Measurements from ENCODE around the gene PDIA6. TPM values are rescaled to one million over a fixed set of nuclear protein-coding genes. Genes with fewer than 3 reads are reported as not detected.

The PDIA6 gene, protein sequence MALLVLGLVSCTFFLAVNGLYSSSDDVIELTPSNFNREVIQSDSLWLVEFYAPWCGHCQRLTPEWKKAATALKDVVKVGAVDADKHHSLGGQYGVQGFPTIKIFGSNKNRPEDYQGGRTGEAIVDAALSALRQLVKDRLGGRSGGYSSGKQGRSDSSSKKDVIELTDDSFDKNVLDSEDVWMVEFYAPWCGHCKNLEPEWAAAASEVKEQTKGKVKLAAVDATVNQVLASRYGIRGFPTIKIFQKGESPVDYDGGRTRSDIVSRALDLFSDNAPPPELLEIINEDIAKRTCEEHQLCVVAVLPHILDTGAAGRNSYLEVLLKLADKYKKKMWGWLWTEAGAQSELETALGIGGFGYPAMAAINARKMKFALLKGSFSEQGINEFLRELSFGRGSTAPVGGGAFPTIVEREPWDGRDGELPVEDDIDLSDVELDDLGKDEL
- 103 and 104 TPM in 2 replicates for total RNA-seq (2013; cell fraction: nucleolus; rRNA removed)
- total RNA-seq (2014; rRNA removed) (157 and 186 TPM in 2 replicates), total RNA-seq (2014; rRNA removed; fragmentation: Illumina TruSeq; extraction: Trizol) (214 and 240 TPM in 2 replicates), total RNA-seq (2021) (173 and 178 TPM in 2 replicates), polyA plus RNA-seq (2011; rRNA removed) (185 and 251 TPM in 2 replicates), polyA plus RNA-seq (2014; fragmentation: Illumina TruSeq; extraction: Trizol) (233 and 243 TPM in 2 replicates), polyA plus RNA-seq (2014; fragmentation: Nextera tagmentation; extraction: Ambion mirVana) (100 to 1,000 TPM; 180 to 234 TPM), polyA plus RNA-seq (2014; rRNA removed) (148 and 150 TPM in 2 replicates), polyA plus RNA-seq (2016; fragmentation: Nextera tagmentation; extraction: Ambion mirVana) (100 to 1,000 TPM; 520 to 526 TPM), polyA minus RNA-seq (2011; rRNA and poly(A)+ RNA removed) (108 and 113 TPM in 2 replicates), Bru-seq, nascent RNA (percentile 77 among the genes with signal in this experiment), BruChase-seq, experiment 1, labeled RNA remaining after a 6-hour chase (percentile 87 among the genes with signal in this experiment), BruChase-seq, experiment 2, labeled RNA remaining after a 2-hour chase (percentile 78 among the genes with signal in this experiment)
- polyA plus RNA-seq (2011; ENCODE audit: low read depth), result 149 TPM
- 114 and 120 TPM in 2 replicates for polyA plus RNA-seq (2011; cell fraction: cytosol; rRNA removed)
- polyA plus RNA-seq (2011; cell fraction: nucleus; rRNA removed), result 70.3 and 71.0 TPM in 2 replicates
- 174 and 175 TPM in 2 replicates for polyA plus RNA-seq (2012)
- 43.3 and 47.8 TPM in 2 replicates for polyA minus RNA-seq (2011; cell fraction: cytosol; rRNA and poly(A)+ RNA removed)
- polyA minus RNA-seq (2011; cell fraction: nucleus; rRNA and poly(A)+ RNA removed), result 14.0 and 20.5 TPM in 2 replicates
- long read RNA-seq, experiment 1, transcript PDIA6-201 (13 exons, 2,338 nt), result major isoform, 497 of 554 reads
- long read RNA-seq, experiment 1, partial matches to known transcripts, result 27 of 554 reads
- long read RNA-seq, experiment 1, other reads (novel, unspliced or antisense), result 28 of 554 reads
- long read RNA-seq, experiment 2, transcript PDIA6-207 (14 exons, 2,509 nt), result minor isoform, 5 of 2,533 reads
- long read RNA-seq, experiment 2, transcript PDIA6-201 (13 exons, 2,338 nt), result major isoform, 2,199 of 2,533 reads
- long read RNA-seq, experiment 2, partial matches to known transcripts, result 244 of 2,533 reads
- long read RNA-seq, experiment 2, other reads (novel, unspliced or antisense), result 85 of 2,533 reads

- ChIA-PET POLR2A (interaction anchor here (0.5 to 1.8 kb wide), 6 partner anchors 11 to 124 kb away, joined by 3 to 7 read pairs (median 3); no protein-coding TSS in a partner anchor), SMC1A (ENCODE audit: uncharacterized antibody, unreplicated experiment) (interaction anchor here (0.9 to 1.1 kb wide), 3 partner anchors 10 to 68 kb away, joined by 3 read pairs; no protein-coding TSS in a partner anchor), RAD21 (ENCODE audit: unreplicated experiment) (interaction anchor here (0.7 to 2.0 kb wide), 7 partner anchors 20 to 364 kb away, joined by 3 to 9 read pairs (median 4); partner anchors contain the start of gene ODC1), CTCF (interaction anchor here (0.7 to 1.1 kb wide), 4 partner anchors 11 to 21 kb away, joined by 3 to 5 read pairs (median 4); no protein-coding TSS in a partner anchor)
- ATAC-seq (peak; percentile 94), DNase-seq (ENCODE audit: low read depth, low spot score) (peak; percentile 81), FAIRE-seq (peak; percentile 83)
- Histone ChIP-seq H3K4me3 (peak within 1 kb of the TSS; percentile 90), H3K4me2 (ENCODE audit: control insufficient read depth, insufficient read depth) (peak within 1 kb of the TSS; percentile 100), H3K79me2 (ENCODE audit: control insufficient read depth, insufficient read depth, low read length) (peaks cover 49% of the 10 kb centered on the region), H3K4me1 (ENCODE audit: control insufficient read depth, insufficient read depth, low read length) (peaks cover 3% of the 10 kb centered on the region), H2AFZ (ENCODE audit: control insufficient read depth, low read depth, low read length) (peak within 1 kb of the TSS; percentile 79), H3K27ac (ENCODE audit: control insufficient read depth, insufficient read depth) (peak within 1 kb of the TSS; percentile 85), H4K20me1 (ENCODE audit: control insufficient read depth, insufficient read depth) (0 out of 2 replicates have a peak, but pooled peaks cover 4% of the 10 kb centered on the region), H3K9me3 (replicated peaks; ENCODE audit: control insufficient read depth, insufficient read depth, low read length) (no peaks in the 10 kb centered on the region), H3K9ac (ENCODE audit: control insufficient read depth, insufficient read depth, low read length) (peak within 1 kb of the TSS; percentile 90), H3K36me3 (ENCODE audit: control insufficient read depth in 2 of 2, insufficient read depth in 2 of 2, low read length in 1 of 2) (no peaks in the 10 kb centered on the region), H3K27me3 (replicated peaks in 1 of 2; ENCODE audit: control insufficient read depth in 2 of 2, insufficient read depth in 2 of 2, low read length in 1 of 2) (no peaks in the 10 kb centered on the region; a peak in 2 of 4 replicates)
- intact Hi-C loops (cut with micrococcal nuclease; ENCODE audit: unreplicated experiment) (loop anchor here (5.0 to 10.0 kb wide), 2 partner anchors 365 to 932 kb away; partner anchors contain the start of genes LPIN1 and ODC1), in situ Hi-C loops (cut with MboI) (no loop called here)
- BruUV-seq (replicated peaks), result no TSS peak
- WGBS (ENCODE audit: insufficient coverage, insufficient replicate concordance, low lambda C conversion rate, missing lambda C conversion rate), result under 1% methylated on average over 60 of the region's 98 CpGs
- peak; percentile 78 for TF ChIP-seq NR2C1 (IDR thresholded peaks at IDR 0.05)
- no peak for TF ChIP-seq SMAD5 (IDR thresholded peaks at IDR 0.05; ENCODE audit: low read depth)
- no peak for TF ChIP-seq PRDM15 (CRISPR knock-in tag; IDR thresholded peaks at IDR 0.05)
- no peak for TF ChIP-seq CEBPB (IDR thresholded peaks at IDR 0.05; ENCODE audit: borderline replicate concordance in 1 of 2, low read depth in 2 of 2, low read length in 2 of 2)
- TF ChIP-seq SREBF1 (IDR thresholded peaks at IDR 0.05; ENCODE audit: low read length), result no peak
- no peak for TF ChIP-seq EZH2 (IDR thresholded peaks at IDR 0.05; ENCODE audit: borderline replicate concordance, control insufficient read depth, low read depth, low read length)
- no peak for TF ChIP-seq MYC (IDR thresholded peaks at IDR 0.05; ENCODE audit: insufficient read depth, insufficient read length, insufficient replicate concordance, low read length, severe bottlenecking)
- TF ChIP-seq E2F8 (IDR thresholded peaks at IDR 0.05; ENCODE audit: low read depth, partially characterized antibody), result no peak
These were observed at the start of gene PDIA6 for GRCh38 chr2:10812362-10813162. TSS of gene PDIA6 (minus strand) at chr2:10812785. CDS start at chr2:10812696, 89 bp downstream.

Data from GM12878 (cell line).